ENCODE measurements around the gene GMDS.

DNA sequence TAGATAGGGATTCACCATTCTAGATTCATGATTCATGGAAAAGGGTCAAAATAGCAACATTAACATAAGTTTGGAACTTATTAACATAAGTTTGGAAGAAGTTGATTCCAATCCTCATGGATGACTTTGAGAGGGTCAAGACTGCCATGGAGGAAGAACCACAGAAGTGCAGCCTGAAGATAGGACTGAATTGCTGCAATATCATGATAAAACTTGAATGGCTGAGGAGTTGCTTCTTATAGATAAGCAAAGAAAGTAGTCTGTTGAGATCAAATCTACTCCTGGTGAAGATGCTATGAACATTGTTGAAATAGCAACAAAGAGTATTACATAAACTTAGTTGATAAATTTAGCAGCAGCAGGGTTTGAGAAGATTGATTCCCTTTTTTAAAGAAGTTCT is 62.2 kb downstream of the GMDS start:
- no peak for TF ChIP-seq CTCF (IDR thresholded peaks at IDR 0.05)
- TF ChIP-seq POLR2A (IDR thresholded peaks at IDR 0.05) = no peak

All from vagina (tissue), 2 donors.